Tibial nerve (tissue), 4 donors: ENCODE data around the gene ANAPC13.

Source experiments
- CTCF ChIP-seq, 5 experiments: fragments of 200-600 bp in 3 of 5; fragments of 450-650 bp in 2 of 5; sonication (generic) in 3 of 5; IDR thresholded peaks; one replicate each; pipeline ENCODE4 v1.5.1; 2016 to 2019; ENCODE audit warnings: antibody characterized with exemption in 5 of 5, mild to moderate bottlenecking in 3 of 5, moderate library complexity in 2 of 5
- EP300 ChIP-seq, 2 donors: sonication (generic); formaldehyde crosslinking; IDR thresholded peaks; one replicate each; pipeline ENCODE4 v1.6.1; 2017; ENCODE audit warnings: antibody characterized with exemption in 2 of 2, mild to moderate bottlenecking in 1 of 2
- POLR2A ChIP-seq, 2 donors: fragments of 450-650 bp; IDR thresholded peaks; one replicate each; pipeline ENCODE4 v1.6.1; 2017; ENCODE audit warnings: antibody characterized with exemption in 2 of 2, mild to moderate bottlenecking in 2 of 2, moderate library complexity in 2 of 2

- no peak for TF ChIP-seq POLR2A (IDR thresholded peaks at IDR 0.05)
- no peak for TF ChIP-seq CTCF (IDR thresholded peaks at IDR 0.05)
- TF ChIP-seq EP300 (IDR thresholded peaks at IDR 0.05) = no peak
These were observed 10.8 kb upstream of the ANAPC13 start for GRCh38 chr3:134496471-134497071.
